ENCODE results near the gene ZNF79.

ZNF79 gene

DNA sequence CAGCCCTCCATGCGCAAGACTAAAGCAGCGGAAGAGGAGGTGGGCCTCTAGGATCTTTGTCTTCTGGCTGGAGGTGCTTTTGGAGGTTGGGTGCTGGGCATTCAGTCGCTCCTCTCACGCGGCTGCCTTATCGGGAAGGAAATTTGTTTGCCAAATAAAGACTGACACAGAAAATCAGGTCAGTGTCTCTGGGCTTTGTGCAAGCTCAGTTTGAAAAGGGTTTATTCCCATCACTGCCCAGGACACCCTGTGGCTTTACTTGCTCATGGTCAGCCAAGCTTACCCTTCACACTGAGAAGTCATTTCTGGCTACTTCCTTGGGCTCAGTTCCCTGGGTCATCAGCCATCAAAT is 16.7 kb upstream of the ZNF79 start:
- H2BK5ac ChIP-seq (ENCODE audit: low read length): no peak overlapping the region
- no peak overlapping the region for H2BK12ac ChIP-seq (ENCODE audit: low read length)
- peak overlapping the region; percentile 20 for H3K18ac ChIP-seq (ENCODE audit: low read length)
- peaks cover 4 to 55% of the 10 kb centered on the region in 2 donors for H3K36me3 ChIP-seq (replicated peaks in 1 of 2; ENCODE audit: control insufficient read depth in 2 of 2, insufficient read depth in 2 of 2, low read length in 2 of 2)
- H4K8ac ChIP-seq (ENCODE audit: low read depth, low read length): no peak overlapping the region
- H3K4me1 ChIP-seq (ENCODE audit: control insufficient read depth in 2 of 2, insufficient read depth in 1 of 2, low read depth in 1 of 2, low read length in 2 of 2): peaks cover 0 to 5% of the 10 kb centered on the region in 2 donors
- no peak overlapping the region for H3K27ac ChIP-seq (replicated peaks; ENCODE audit: low read length)
- H2AFZ ChIP-seq (ENCODE audit: low read length): peak overlapping the region; percentile 15
- no peaks in the 10 kb centered on the region for H3K79me1 ChIP-seq (ENCODE audit: low read depth, low read length)
- no peak overlapping the region for H4K91ac ChIP-seq (ENCODE audit: low read depth, low read length, poor library complexity)
- H2BK120ac ChIP-seq (ENCODE audit: low read depth, low read length): no peak overlapping the region
- no peak overlapping the region for H3K4ac ChIP-seq (ENCODE audit: low read length)
- no peak overlapping the region for H2BK15ac ChIP-seq (ENCODE audit: low read length)
- no peaks in the 10 kb centered on the region for H3K9me3 ChIP-seq (replicated peaks in 1 of 2; ENCODE audit: control insufficient read depth in 2 of 2, insufficient read depth in 1 of 2, low read depth in 1 of 2, low read length in 2 of 2)
- H3K9ac ChIP-seq (ENCODE audit: low read depth, low read length, poor library complexity): no peak overlapping the region
- no peak overlapping the region for H2AK5ac ChIP-seq (ENCODE audit: low read depth, low read length)
- no CpG with 5 or more reads among the region's 6 CpGs for WGBS, 2 donors (ENCODE audit: extremely low coverage in 2 of 2, insufficient read length in 2 of 2, insufficient replicate concordance in 1 of 2)
- H3K4me3 ChIP-seq (ENCODE audit: low read length in 2 of 2): no peak overlapping the region
- no peak overlapping the region for H3K14ac ChIP-seq (ENCODE audit: low read length)
- H3K23ac ChIP-seq (ENCODE audit: low read depth, low read length, poor library complexity): no peak overlapping the region
- H3K27me3 ChIP-seq (ENCODE audit: control insufficient read depth in 3 of 3, insufficient read depth in 3 of 3, low read depth in 1 of 3, low read length in 3 of 3): no peaks in the 10 kb centered on the region
- no peak for DNase-seq (ENCODE audit: low spot score)
- no peak overlapping the region for H3K4me2 ChIP-seq (ENCODE audit: insufficient read depth, low read length, poor library complexity, severe bottlenecking)

DNA sequence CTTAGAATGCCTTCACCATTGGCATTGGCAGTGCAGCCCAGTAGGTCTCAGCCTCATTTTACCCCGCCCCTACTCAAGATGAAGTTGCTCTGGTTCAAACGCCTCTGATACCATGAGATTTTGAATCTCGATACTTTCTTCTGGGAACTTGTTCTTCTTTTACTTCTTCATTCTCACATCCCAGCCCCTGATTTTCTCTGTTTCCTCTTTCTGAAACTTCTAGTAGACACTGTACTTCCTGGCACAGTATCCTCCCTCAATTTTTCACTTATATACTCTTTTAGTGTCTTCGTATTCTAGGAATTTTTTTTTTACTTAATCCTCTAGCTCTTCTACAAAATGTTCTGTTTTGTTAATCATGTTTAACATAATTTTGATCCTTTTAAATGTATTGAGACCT is 13.1 kb upstream of the ZNF79 start:
- no CpG with 5 or more reads among the region's 4 CpGs for WGBS, 2 donors (ENCODE audit: extremely low coverage in 2 of 2, insufficient read length in 2 of 2, insufficient replicate concordance in 1 of 2)
- Histone ChIP-seq H2BK15ac (ENCODE audit: low read length) (no peak overlapping the region), H2BK12ac (ENCODE audit: low read length) (no peak overlapping the region), H3K4me3 (ENCODE audit: low read length in 2 of 2) (no peak overlapping the region), H3K4ac (ENCODE audit: low read length) (no peak overlapping the region), H3K4me2 (ENCODE audit: insufficient read depth, low read length, poor library complexity, severe bottlenecking) (no peak overlapping the region), H4K91ac (ENCODE audit: low read depth, low read length, poor library complexity) (no peak overlapping the region), H4K8ac (ENCODE audit: low read depth, low read length) (no peak overlapping the region), H3K79me1 (ENCODE audit: low read depth, low read length) (no peaks in the 10 kb centered on the region), H2AFZ (ENCODE audit: low read length) (no peak overlapping the region), H3K36me3 (replicated peaks in 1 of 2; ENCODE audit: control insufficient read depth in 2 of 2, insufficient read depth in 2 of 2, low read length in 2 of 2) (peaks cover 0 to 23% of the 10 kb centered on the region in 2 donors), H3K4me1 (ENCODE audit: control insufficient read depth in 2 of 2, insufficient read depth in 1 of 2, low read depth in 1 of 2, low read length in 2 of 2) (peaks cover 0 to 5% of the 10 kb centered on the region in 2 donors), H2BK5ac (ENCODE audit: low read length) (no peak overlapping the region), H3K9me3 (replicated peaks in 1 of 2; ENCODE audit: control insufficient read depth in 2 of 2, insufficient read depth in 1 of 2, low read depth in 1 of 2, low read length in 2 of 2) (no peaks in the 10 kb centered on the region), H3K9ac (ENCODE audit: low read depth, low read length, poor library complexity) (no peak overlapping the region), H3K27ac (replicated peaks; ENCODE audit: low read length) (no peak overlapping the region), H3K14ac (ENCODE audit: low read length) (no peak overlapping the region), H3K18ac (ENCODE audit: low read length) (no peak overlapping the region), H3K27me3 (ENCODE audit: control insufficient read depth in 3 of 3, insufficient read depth in 3 of 3, low read depth in 1 of 3, low read length in 3 of 3) (no peaks in the 10 kb centered on the region), H2AK5ac (ENCODE audit: low read depth, low read length) (no peak overlapping the region), H2BK120ac (ENCODE audit: low read depth, low read length) (no peak overlapping the region), H3K23ac (ENCODE audit: low read depth, low read length, poor library complexity) (no peak overlapping the region)
- no peak for DNase-seq (ENCODE audit: low spot score)

DNA sequence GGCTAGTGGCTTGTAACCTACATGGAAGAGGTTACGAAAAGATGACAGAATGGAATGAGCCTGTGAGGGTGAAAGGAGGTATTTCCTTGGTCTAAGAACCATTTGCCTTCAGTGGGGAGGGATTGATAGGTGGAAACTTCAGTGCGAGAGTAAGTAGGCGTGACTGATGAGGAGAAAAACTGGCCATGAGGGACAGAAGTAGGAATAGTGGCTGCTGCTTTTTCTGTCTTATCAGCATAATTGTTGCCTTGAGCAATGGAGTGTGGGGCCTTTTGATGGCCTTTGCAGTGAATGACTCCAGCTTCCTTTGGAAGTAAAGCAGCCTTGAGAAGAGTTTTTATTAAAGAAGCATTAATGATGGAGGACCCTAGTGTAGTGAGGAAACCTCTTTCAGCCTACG is 9.0 kb upstream of the ZNF79 start:
- Histone ChIP-seq H3K4ac (ENCODE audit: low read length) (no peak overlapping the region), H3K9ac (ENCODE audit: low read depth, low read length, poor library complexity) (no peak overlapping the region), H2BK15ac (ENCODE audit: low read length) (no peak overlapping the region), H2BK120ac (ENCODE audit: low read depth, low read length) (no peak overlapping the region), H3K36me3 (replicated peaks in 1 of 2; ENCODE audit: control insufficient read depth in 2 of 2, insufficient read depth in 2 of 2, low read length in 2 of 2) (peaks cover 0 to 6% of the 10 kb centered on the region in 2 donors), H4K8ac (ENCODE audit: low read depth, low read length) (no peak overlapping the region), H3K23ac (ENCODE audit: low read depth, low read length, poor library complexity) (no peak overlapping the region), H3K79me1 (ENCODE audit: low read depth, low read length) (no peaks in the 10 kb centered on the region), H2BK5ac (ENCODE audit: low read length) (no peak overlapping the region), H2AK5ac (ENCODE audit: low read depth, low read length) (no peak overlapping the region), H3K4me1 (ENCODE audit: control insufficient read depth in 2 of 2, insufficient read depth in 1 of 2, low read depth in 1 of 2, low read length in 2 of 2) (no peaks in the 10 kb centered on the region), H3K27me3 (ENCODE audit: control insufficient read depth in 3 of 3, insufficient read depth in 3 of 3, low read depth in 1 of 3, low read length in 3 of 3) (no peaks in the 10 kb centered on the region), H3K14ac (ENCODE audit: low read length) (no peak overlapping the region), H3K18ac (ENCODE audit: low read length) (no peak overlapping the region), H4K91ac (ENCODE audit: low read depth, low read length, poor library complexity) (no peak overlapping the region), H2BK12ac (ENCODE audit: low read length) (no peak overlapping the region), H3K27ac (replicated peaks; ENCODE audit: low read length) (no peak overlapping the region), H3K9me3 (replicated peaks in 1 of 2; ENCODE audit: control insufficient read depth in 2 of 2, insufficient read depth in 1 of 2, low read depth in 1 of 2, low read length in 2 of 2) (peaks cover 0 to 2% of the 10 kb centered on the region in 2 donors), H2AFZ (ENCODE audit: low read length) (no peak overlapping the region), H3K4me3 (ENCODE audit: low read length in 2 of 2) (no peak overlapping the region), H3K4me2 (ENCODE audit: insufficient read depth, low read length, poor library complexity, severe bottlenecking) (no peak overlapping the region)
- no peak for DNase-seq (ENCODE audit: low spot score)
- no CpG with 5 or more reads among the region's 4 CpGs for WGBS, 2 donors (ENCODE audit: extremely low coverage in 2 of 2, insufficient read length in 2 of 2, insufficient replicate concordance in 1 of 2)

- H2BK5ac ChIP-seq (ENCODE audit: low read length): no peak overlapping the region
- no peak overlapping the region for H3K9ac ChIP-seq (ENCODE audit: low read depth, low read length, poor library complexity)
- no peak overlapping the region for H3K4me3 ChIP-seq (ENCODE audit: low read length in 2 of 2)
- H3K23ac ChIP-seq (ENCODE audit: low read depth, low read length, poor library complexity): no peak overlapping the region
- WGBS, 2 donors (ENCODE audit: extremely low coverage in 2 of 2, insufficient read length in 2 of 2, insufficient replicate concordance in 1 of 2): no CpG with 5 or more reads among the region's 1 CpG
- no peak for DNase-seq (ENCODE audit: low spot score)
- H4K8ac ChIP-seq (ENCODE audit: low read depth, low read length): no peak overlapping the region
- no peak overlapping the region for H3K4ac ChIP-seq (ENCODE audit: low read length)
- H3K27ac ChIP-seq (replicated peaks; ENCODE audit: low read length): no peak overlapping the region
- H3K36me3 ChIP-seq (replicated peaks in 1 of 2; ENCODE audit: control insufficient read depth in 2 of 2, insufficient read depth in 2 of 2, low read length in 2 of 2): peaks cover 0 to 6% of the 10 kb centered on the region in 2 donors
- H2BK12ac ChIP-seq (ENCODE audit: low read length): no peak overlapping the region
- H2AFZ ChIP-seq (ENCODE audit: low read length): no peak overlapping the region
- peaks cover 0 to 2% of the 10 kb centered on the region in 2 donors for H3K9me3 ChIP-seq (replicated peaks in 1 of 2; ENCODE audit: control insufficient read depth in 2 of 2, insufficient read depth in 1 of 2, low read depth in 1 of 2, low read length in 2 of 2)
- H2AK5ac ChIP-seq (ENCODE audit: low read depth, low read length): no peak overlapping the region
- H3K79me1 ChIP-seq (ENCODE audit: low read depth, low read length): no peaks in the 10 kb centered on the region
- no peaks in the 10 kb centered on the region for H3K27me3 ChIP-seq (ENCODE audit: control insufficient read depth in 3 of 3, insufficient read depth in 3 of 3, low read depth in 1 of 3, low read length in 3 of 3)
- H3K4me2 ChIP-seq (ENCODE audit: insufficient read depth, low read length, poor library complexity, severe bottlenecking): no peak overlapping the region
- H3K14ac ChIP-seq (ENCODE audit: low read length): no peak overlapping the region
- H2BK120ac ChIP-seq (ENCODE audit: low read depth, low read length): no peak overlapping the region
- no peaks in the 10 kb centered on the region for H3K4me1 ChIP-seq (ENCODE audit: control insufficient read depth in 2 of 2, insufficient read depth in 1 of 2, low read depth in 1 of 2, low read length in 2 of 2)
- H2BK15ac ChIP-seq (ENCODE audit: low read length): no peak overlapping the region
- no peak overlapping the region for H4K91ac ChIP-seq (ENCODE audit: low read depth, low read length, poor library complexity)
- H3K18ac ChIP-seq (ENCODE audit: low read length): no peak overlapping the region
Measured at GRCh38 chr9:127415657-127416056, 8.5 kb upstream of the ZNF79 start.

Measured in neuronal stem cell (in vitro differentiated cells).